Left ventricle myocardium inferior (tissue), 1 donor: ENCODE data around the gene PCBP3. TPM values are rescaled to one million over a fixed set of nuclear protein-coding genes. Genes with fewer than 3 reads are reported as not detected.
A peak's percentile ranks its signal among the peaks of the same experiment; 100 is the strongest.

Source experiments
- DNase-seq: peaks from one replicate; pipeline ENCODE4 v3.0.0-alpha.2; 2020
- H3K27ac ChIP-seq: fragments of 200-600 bp; replicated peaks from 2 replicates; pipeline ENCODE4 v1.8.0; 2021
- H3K27me3 ChIP-seq: fragments of 200-600 bp; 2 replicates; pipeline ENCODE4 v1.8.0; 2021; ENCODE audit warnings: low read depth
- H3K36me3 ChIP-seq: fragments of 200-600 bp; 2 replicates; pipeline ENCODE4 v1.8.0; 2021
- H3K4me1 ChIP-seq: fragments of 200-600 bp; 2 replicates; pipeline ENCODE4 v1.8.0; 2021
- H3K4me3 ChIP-seq: fragments of 200-600 bp; 2 replicates; pipeline ENCODE4 v1.8.0; 2021; ENCODE audit warnings: mild to moderate bottlenecking, moderate library complexity
- H3K9me3 ChIP-seq: fragments of 200-600 bp; replicated peaks from 2 replicates; pipeline ENCODE4 v1.8.0; 2021
- intact Hi-C: fragments of 100-400 bp; cut with micrococcal nuclease; formaldehyde crosslinking; loops from one replicate; pipeline ENCODE4 v1.11.0; 2022
- total RNA-seq: library from RNA; stranded (reverse); fragmentation: NEBNext Ultra II Directional; extraction: Animal tissue kit (Norgen Biotek cat#: 25700); gene quantifications from one replicate; pipeline ENCODE4 v1.2.1, GENCODE V29; 2021
- TF ChIP-seq, protein P1 (sequence below): fragments of 200-600 bp; IDR thresholded peaks from 2 replicates; pipeline ENCODE4 v1.8.0; 2021; ENCODE audit warnings: antibody characterized with exemption, mild to moderate bottlenecking, borderline replicate concordance
- donor health status: DM: no; HTN: yes; CAD: no; lungs with severe emphysema.

PCBP3 gene
- total RNA-seq, 1 donor from 2014 or later = 2.9 TPM

DNA sequence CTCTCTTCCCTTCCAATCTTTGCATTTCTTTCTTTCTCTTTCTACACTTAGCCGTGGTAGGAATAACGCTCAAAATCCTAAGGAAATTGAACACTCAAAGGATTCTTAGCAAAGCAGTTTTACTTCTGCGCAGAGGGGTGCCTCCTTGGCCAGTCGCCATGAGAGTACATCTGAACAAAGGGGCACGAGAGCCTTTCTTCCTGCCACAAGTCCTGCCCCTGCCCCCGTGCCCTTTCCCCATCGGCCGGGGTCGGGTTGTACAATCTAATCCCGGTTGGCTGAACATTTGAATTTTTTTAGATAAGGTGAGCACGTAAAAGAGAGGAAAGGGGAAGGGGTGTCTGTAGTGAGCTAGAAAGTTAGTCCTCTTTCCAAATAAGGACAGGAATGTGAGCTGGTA is 309.4 kb downstream of the PCBP3 start:
- TF ChIP-seq, protein P1, sequence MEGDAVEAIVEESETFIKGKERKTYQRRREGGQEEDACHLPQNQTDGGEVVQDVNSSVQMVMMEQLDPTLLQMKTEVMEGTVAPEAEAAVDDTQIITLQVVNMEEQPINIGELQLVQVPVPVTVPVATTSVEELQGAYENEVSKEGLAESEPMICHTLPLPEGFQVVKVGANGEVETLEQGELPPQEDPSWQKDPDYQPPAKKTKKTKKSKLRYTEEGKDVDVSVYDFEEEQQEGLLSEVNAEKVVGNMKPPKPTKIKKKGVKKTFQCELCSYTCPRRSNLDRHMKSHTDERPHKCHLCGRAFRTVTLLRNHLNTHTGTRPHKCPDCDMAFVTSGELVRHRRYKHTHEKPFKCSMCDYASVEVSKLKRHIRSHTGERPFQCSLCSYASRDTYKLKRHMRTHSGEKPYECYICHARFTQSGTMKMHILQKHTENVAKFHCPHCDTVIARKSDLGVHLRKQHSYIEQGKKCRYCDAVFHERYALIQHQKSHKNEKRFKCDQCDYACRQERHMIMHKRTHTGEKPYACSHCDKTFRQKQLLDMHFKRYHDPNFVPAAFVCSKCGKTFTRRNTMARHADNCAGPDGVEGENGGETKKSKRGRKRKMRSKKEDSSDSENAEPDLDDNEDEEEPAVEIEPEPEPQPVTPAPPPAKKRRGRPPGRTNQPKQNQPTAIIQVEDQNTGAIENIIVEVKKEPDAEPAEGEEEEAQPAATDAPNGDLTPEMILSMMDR = no peak
- no peaks in the 10 kb centered on the region for H3K36me3 ChIP-seq
- H3K27me3 ChIP-seq = peaks cover 14% of the 10 kb centered on the region
- intact Hi-C loops = no loop called here
- H3K4me1 ChIP-seq = peaks cover 51% of the 10 kb centered on the region
- no peaks in the 10 kb centered on the region for H3K9me3 ChIP-seq
- H3K27ac ChIP-seq = peak overlapping the region; percentile 81
- no peak overlapping the region for H3K4me3 ChIP-seq
- no peak for DNase-seq

DNA sequence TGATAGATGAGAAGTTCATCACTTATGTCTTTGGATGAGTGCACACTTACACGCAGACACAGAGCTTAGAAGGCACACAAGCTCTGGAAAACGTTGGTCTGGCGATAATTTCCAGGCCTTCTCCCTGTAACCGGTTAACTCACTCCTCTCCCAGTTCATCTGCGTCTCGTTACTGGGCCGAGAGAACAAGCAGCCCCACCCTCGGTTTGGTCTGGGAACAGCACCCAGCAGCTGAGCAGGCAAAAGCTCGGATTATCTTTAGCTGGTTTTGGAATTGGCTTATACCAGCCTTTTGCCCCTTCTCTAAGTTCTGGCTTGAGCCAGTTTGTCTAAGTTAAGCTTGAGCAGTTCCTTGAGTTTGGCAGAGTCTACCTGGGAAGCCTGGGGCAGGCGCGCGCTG is 310.7 kb downstream of the PCBP3 start:
- Histone ChIP-seq H3K27me3 (peaks cover 14% of the 10 kb centered on the region), H3K4me1 (peaks cover 55% of the 10 kb centered on the region), H3K27ac (peak overlapping the region; percentile 81), H3K4me3 (no peak overlapping the region), H3K9me3 (no peaks in the 10 kb centered on the region), H3K36me3 (no peaks in the 10 kb centered on the region)
- no peak for DNase-seq
- TF ChIP-seq, protein P1 = peak; percentile 41
- intact Hi-C loops = no loop called here

DNA sequence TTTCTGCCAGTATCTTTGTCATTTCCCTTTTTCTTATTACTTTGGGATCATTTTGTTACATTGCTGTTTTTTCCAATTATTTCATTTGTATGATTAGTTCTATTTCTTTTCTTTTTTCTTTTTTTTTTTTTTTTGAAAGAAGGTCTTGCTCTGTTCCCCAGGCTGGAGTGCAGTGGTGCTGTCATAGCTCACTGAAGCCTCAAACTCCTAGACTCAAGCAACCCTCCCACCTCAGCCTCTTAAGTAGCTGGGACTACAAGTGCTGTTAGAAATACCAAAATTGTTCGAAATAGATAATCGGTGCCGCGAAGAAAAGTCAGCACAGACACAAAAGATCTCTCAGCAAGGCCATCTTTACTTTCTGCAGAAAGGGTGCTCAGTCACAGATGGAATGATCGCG is 311.4 kb downstream of the PCBP3 start:
- Histone ChIP-seq H3K27me3 (peaks cover 9% of the 10 kb centered on the region), H3K9me3 (no peaks in the 10 kb centered on the region), H3K4me1 (peaks cover 60% of the 10 kb centered on the region), H3K4me3 (no peak overlapping the region), H3K27ac (peak overlapping the region; percentile 81), H3K36me3 (no peaks in the 10 kb centered on the region)
- intact Hi-C loops = no loop called here
- TF ChIP-seq, protein P1 = no peak
- no peak for DNase-seq

DNA sequence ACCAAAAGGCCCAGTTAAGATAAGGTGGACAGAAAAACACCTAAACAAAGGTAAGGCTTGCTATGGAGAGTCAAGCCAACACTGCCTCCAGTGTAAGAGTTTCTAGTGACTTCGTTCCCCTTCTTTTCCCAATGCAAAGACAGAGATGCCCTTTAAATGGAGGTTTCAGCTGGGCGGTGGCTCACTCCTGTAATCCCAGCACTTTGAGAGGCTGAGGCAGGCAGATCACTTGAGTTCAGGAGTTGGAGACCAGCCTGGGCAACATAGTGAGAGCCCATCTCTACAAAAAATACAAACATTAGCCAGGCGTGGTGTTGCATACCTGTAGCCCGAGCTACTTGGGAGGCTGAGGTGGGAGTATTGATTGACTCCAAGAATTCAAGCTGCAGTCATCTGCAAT is 314.0 kb downstream of the PCBP3 start:
- Histone ChIP-seq H3K36me3 (no peaks in the 10 kb centered on the region), H3K9me3 (no peaks in the 10 kb centered on the region), H3K27ac (peak overlapping the region; percentile 74), H3K27me3 (no peaks in the 10 kb centered on the region), H3K4me1 (peaks cover 50% of the 10 kb centered on the region), H3K4me3 (no peak overlapping the region)
- DNase-seq = no peak
- intact Hi-C loops = no loop called here
- TF ChIP-seq, protein P1 = no peak

DNA sequence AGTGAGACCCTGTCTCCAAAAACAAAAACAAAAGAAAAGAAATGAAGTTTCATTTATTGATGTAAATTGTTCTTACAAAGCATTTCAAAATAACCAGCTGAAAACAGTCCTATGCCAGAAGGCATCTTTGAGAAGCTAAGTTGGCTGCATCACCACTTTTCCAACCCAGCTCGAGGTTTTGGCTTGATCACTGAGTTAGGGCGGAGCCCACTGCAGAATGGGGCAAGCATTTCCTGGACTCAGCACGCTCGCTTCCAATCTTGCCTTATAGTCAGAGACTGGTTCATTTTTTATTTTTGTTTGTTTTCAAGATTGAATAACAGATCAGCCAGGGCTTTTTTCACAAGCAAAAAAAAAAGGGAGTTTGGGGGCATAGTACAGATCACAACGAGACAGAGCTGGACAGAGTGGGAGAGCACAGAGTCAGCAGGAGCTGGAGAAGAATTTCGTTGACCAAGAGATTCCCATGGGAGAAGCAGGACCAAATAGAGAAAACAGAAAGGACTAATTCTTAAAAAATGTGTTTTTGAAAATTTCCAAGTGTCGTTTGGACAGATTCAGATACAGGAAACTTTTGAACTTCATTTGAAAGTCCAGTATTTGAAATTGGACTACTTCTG is 314.6 kb downstream of the PCBP3 start:
- no peaks in the 10 kb centered on the region for H3K36me3 ChIP-seq
- peak overlapping the region; percentile 7 for H3K4me3 ChIP-seq
- H3K27me3 ChIP-seq = no peaks in the 10 kb centered on the region
- peak; percentile 49 for DNase-seq
- no peaks in the 10 kb centered on the region for H3K9me3 ChIP-seq
- H3K4me1 ChIP-seq = peaks cover 47% of the 10 kb centered on the region
- TF ChIP-seq, protein P1 = no peak
- intact Hi-C loops = no loop called here
- H3K27ac ChIP-seq = peak overlapping the region; percentile 74
